K562 (cell line): Measurements from ENCODE around the gene TTC39B. TPM values are rescaled to one million over a fixed set of nuclear protein-coding genes. Genes with fewer than 3 reads are reported as not detected.

Source experiments
- ATAC-seq: fragments of 200-7000 bp; cut with Tn5 transposase; 3 replicates; pipeline ENCODE4 v1.9.1; 2020; ENCODE audit warnings: moderate library complexity
- BruUV-seq: library from RNA; stranded (reverse); fragments of 400-500 nt; replicated peaks from 2 replicates; lab custom pipeline; 2021; lab: Mats Ljungman, UMichigan
- CTCF ChIA-PET: fragments of 300-600 bp; formaldehyde crosslinking; extraction: SDS; loops from one replicate; lab custom pipeline; 2021; ENCODE audit warnings: low intra/inter-chr PET ratio; lab: Yijun Ruan, JAX
- POLR2A ChIA-PET: fragments of 300-600, 350-650 bp; sonication (Branson Sonifier 250); formaldehyde crosslinking; extraction: SDS; loops from one replicate; lab custom pipeline; 2021; ENCODE audit warnings: antibody characterized with exemption, inconsistent platforms; lab: Yijun Ruan, JAX
- DNase-seq, 4 experiments: peaks; one replicate each; pipeline versions ENCODE4 v3.0.0 to v3.0.0-alpha.2; 2011 to 2018; ENCODE audit warnings: low spot score in 3 of 4, mixed read lengths in 3 of 4; ENCODE audit errors: extremely low read depth in 1 of 4
- FAIRE-seq: peaks from 2 replicates; lab custom pipeline; 2011; peaks lifted over from hg19 to GRCh38; lab: Jason Lieb, UNC
- H2AFZ ChIP-seq: 2 replicates; pipeline ENCODE4 v1.6.0; 2011; ENCODE audit warnings: low read depth, low read length, control low read depth, inconsistent platforms
- H3K27ac ChIP-seq: fragments of 200-600 bp; 3 replicates; pipeline ENCODE4 v1.8.0; 2011; ENCODE audit warnings: low read depth, mild to moderate bottlenecking, control low read depth, inconsistent platforms, low read length, moderate library complexity, mixed read lengths; ENCODE audit errors: extremely low read depth
- H3K27me3 ChIP-seq, 2 experiments: fragments of 300-600 bp in 1 of 2; 2 replicates in 1 of 2; 3 replicates in 1 of 2; pipeline versions ENCODE4 v1.6.0 to v1.8.0; 2011; ENCODE audit warnings: inconsistent platforms in 2 of 2, low read length in 2 of 2, mild to moderate bottlenecking in 1 of 2, mixed read lengths in 1 of 2, moderate library complexity in 1 of 2; ENCODE audit not compliant: control insufficient read depth in 2 of 2, insufficient read depth in 2 of 2
- H3K36me3 ChIP-seq: fragments of 300-600 bp; 3 replicates; pipeline ENCODE4 v1.8.0; 2011; ENCODE audit warnings: mild to moderate bottlenecking, low read length, inconsistent platforms; ENCODE audit not compliant: control insufficient read depth, insufficient read depth
- H3K4me1 ChIP-seq, 2 experiments: fragments of 200-600 bp in 1 of 2; replicated peaks in 1 of 2; 2 replicates in 1 of 2; 3 replicates in 1 of 2; pipeline versions ENCODE4 v1.5.1 to v1.8.0; 2011; ENCODE audit warnings: inconsistent platforms in 2 of 2, low read length in 2 of 2, mild to moderate bottlenecking in 1 of 2, mixed read lengths in 1 of 2, moderate library complexity in 1 of 2; ENCODE audit not compliant: control insufficient read depth in 2 of 2, insufficient read depth in 2 of 2
- H3K4me2 ChIP-seq: 2 replicates; pipeline ENCODE4 v1.6.1; 2011; ENCODE audit warnings: low read length, control low read depth, inconsistent platforms, mixed read lengths; ENCODE audit not compliant: insufficient read depth
- H3K4me3 ChIP-seq: fragments of 200-600 bp; sonication (generic), shearing (Covaris generic); 2 replicates; pipeline ENCODE4 v1.5.1; 2016; ENCODE audit warnings: control low read depth, inconsistent platforms
- H3K79me2 ChIP-seq: fragments of 200-600 bp; 3 replicates; pipeline ENCODE4 v1.8.0; 2011; ENCODE audit warnings: low read length, inconsistent platforms; ENCODE audit not compliant: control insufficient read depth, insufficient read depth
- H3K9ac ChIP-seq, 2 experiments: 2 replicates each; pipeline versions ENCODE4 v1.6.0 to v1.6.1; 2011; ENCODE audit warnings: low read depth in 2 of 2, low read length in 2 of 2, control low read depth in 1 of 2, inconsistent platforms in 1 of 2, mild to moderate bottlenecking in 1 of 2, mixed read lengths in 1 of 2; ENCODE audit not compliant: insufficient read depth in 1 of 2
- H3K9me1 ChIP-seq: one replicate; pipeline ENCODE4 v1.6.0; 2011; ENCODE audit warnings: inconsistent platforms, mild to moderate bottlenecking, low read length, moderate library complexity; ENCODE audit not compliant: control insufficient read depth, insufficient read depth
- H3K9me3 ChIP-seq: replicated peaks from 2 replicates; pipeline ENCODE4 v1.5.1; 2011; ENCODE audit warnings: low read depth, low read length, inconsistent platforms; ENCODE audit not compliant: control insufficient read depth, insufficient read depth
- H4K20me1 ChIP-seq: replicated peaks from 2 replicates; pipeline ENCODE4 v1.6.1; 2011; ENCODE audit warnings: low read length, inconsistent platforms, mixed read lengths; ENCODE audit not compliant: control insufficient read depth, insufficient read depth
- BRCA1 ChIP-seq, 2 experiments: fragments of 450-650 bp in 1 of 2; sonication (generic) in 1 of 2; formaldehyde crosslinking in 1 of 2; IDR thresholded peaks; 2 replicates each; pipeline versions ENCODE4 v1.5.0 to v1.6.1; 2017 to 2020; ENCODE audit warnings: mild to moderate bottlenecking in 1 of 2, missing genetic modification reagents in 1 of 2
- PML ChIP-seq: IDR thresholded peaks from 2 replicates; pipeline ENCODE4 v1.6.1; 2012; ENCODE audit warnings: low read length, inconsistent platforms
- SAFB2 ChIP-seq: fragments of 200-400 bp; formaldehyde crosslinking; IDR thresholded peaks from 2 replicates; pipeline ENCODE4 v1.6.1; 2018; ENCODE audit warnings: borderline replicate concordance, low read length, low read depth, moderate library complexity; ENCODE audit not compliant: severe bottlenecking
- TARDBP ChIP-seq: fragments of 450-650 bp; IDR thresholded peaks from 2 replicates; pipeline ENCODE4 v1.6.1; 2016
- TCF7 ChIP-seq: sonication (generic); IDR thresholded peaks from 2 replicates; pipeline ENCODE4 v1.6.1; 2016; ENCODE audit warnings: antibody characterized with exemption, borderline replicate concordance
- ZNF184 ChIP-seq: sonication (generic); formaldehyde crosslinking; IDR thresholded peaks from 2 replicates; pipeline ENCODE4 v1.5.0; 2020; ENCODE audit warnings: missing genetic modification reagents
- ZNF232 ChIP-seq: sonication (generic); formaldehyde crosslinking; IDR thresholded peaks from 2 replicates; pipeline ENCODE4 v1.8.0; 2022; ENCODE audit warnings: mild to moderate bottlenecking, missing genetic modification reagents
- ZNF408 ChIP-seq: fragments of 250-450 bp; sonication (Bioruptor Pico); IDR thresholded peaks from 2 replicates; pipeline ENCODE4 v1.4.0; 2020; ENCODE audit warnings: low read depth, mild to moderate bottlenecking, moderate library complexity
- ZNF696 ChIP-seq: fragments of 250-450 bp; sonication (Bioruptor Pico); conservative IDR thresholded peaks from 2 replicates; pipeline ENCODE4 v1.4.0; 2020; ENCODE audit warnings: mild to moderate bottlenecking, moderate library complexity
- whole genome bisulfite sequencing: fragments of 100-300 bp; shearing (Covaris generic); methylation state at CpG from one replicate; pipeline ENCODE4 v1.1.6; 2016; ENCODE audit warnings: low coverage, mixed read lengths; ENCODE audit not compliant: insufficient coverage; ENCODE audit errors: missing lambda C conversion rate; 5-methylcytosine and 5-hydroxymethylcytosine counted together
- in situ Hi-C: fragments of 300-500 bp; cut with MboI; formaldehyde crosslinking; loops from 4 replicates; pipeline ENCODE4 v1.15.0; 2018; ENCODE audit warnings: inconsistent platforms, mixed read lengths
- intact Hi-C: fragments of 100-400 bp; cut with micrococcal nuclease; formaldehyde crosslinking; loops from 2 replicates; pipeline ENCODE4 v1.14.2; 2022
- polyA plus RNA-seq, 8 experiments: library from polyadenylated mRNA; depleted of rRNA in 4 of 8; stranded (reverse) in 5 of 8; unstranded in 3 of 8; fragments of >200 nt; fragmentation: Nextera tagmentation in 2 of 8; fragmentation: Illumina TruSeq in 1 of 8; extraction: Ambion mirVana in 2 of 8; extraction: Trizol in 1 of 8; gene quantifications; 2 replicates each; pipeline versions ENCODE4 v1.2.1 to v1.2.3, GENCODE V29; 2011 to 2014; ENCODE audit warnings: inconsistent platforms in 1 of 8, missing spikeins in 1 of 8
- total RNA-seq, 7 experiments: library from RNA; depleted of rRNA in 6 of 7; stranded (reverse); fragments of >200 nt in 6 of 7; fragmentation: Illumina TruSeq in 2 of 7; extraction: Trizol in 2 of 7; gene quantifications; 2 replicates each; pipeline versions ENCODE4 v1.2.1 to v1.2.3, GENCODE V29; 2011 to 2021; ENCODE audit warnings: low replicate concordance in 1 of 7
- TF ChIP-seq, protein P1 (sequence below): fragments of 250-450 bp; sonication (Bioruptor Pico); IDR thresholded peaks from 2 replicates; pipeline ENCODE4 v1.5.0; 2020; ENCODE audit warnings: mild to moderate bottlenecking
- TF ChIP-seq, protein P2 (sequence below): fragments of 250-450 bp; sonication (Bioruptor Pico); IDR thresholded peaks from 2 replicates; pipeline ENCODE4 v1.9.0; 2021; ENCODE audit warnings: mild to moderate bottlenecking, inconsistent platforms
- TF ChIP-seq, protein P3 (sequence below): fragments of 450-650 bp; formaldehyde crosslinking; IDR thresholded peaks from 2 replicates; pipeline ENCODE4 v1.4.0; 2020; ENCODE audit warnings: mild to moderate bottlenecking, moderate library complexity

TTC39B gene
- total and polyA plus RNA-seq, 9 of the 15 experiments (the other 6 are each of a cell fraction or from before 2014, with no cell fraction given), result 0.32 to 1.2 (median 0.95) TPM

DNA sequence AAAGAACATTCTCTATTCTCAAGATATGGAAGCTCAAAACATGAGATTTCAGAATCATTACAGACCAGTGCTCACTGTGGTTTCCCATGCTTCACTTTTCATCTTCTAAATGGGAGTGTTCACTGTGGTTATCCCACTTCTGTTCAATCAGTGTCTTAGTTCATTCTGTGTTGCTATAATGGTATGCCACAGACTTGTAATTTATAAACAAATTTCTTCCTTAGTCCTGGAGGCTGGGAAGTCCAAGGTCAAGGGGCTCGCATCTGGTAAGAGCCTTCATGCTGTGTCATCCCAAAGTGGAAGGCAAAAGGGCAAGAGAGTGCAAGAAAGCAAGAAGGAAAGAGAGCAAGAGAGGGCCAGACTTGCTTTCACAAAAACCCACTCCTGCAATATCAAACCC lies 146.3 kb downstream of the TTC39B start:
- Histone ChIP-seq H3K4me2 (no peak overlapping the region), H2AFZ (no peak overlapping the region), H3K36me3 (no peaks in the 10 kb centered on the region), H3K9me1 (no peaks in the 10 kb centered on the region), H3K27ac (no peak overlapping the region), H3K79me2 (no peaks in the 10 kb centered on the region), H3K4me3 (no peak overlapping the region), H3K9me3 (no peaks in the 10 kb centered on the region), H4K20me1 (no peaks in the 10 kb centered on the region), H3K4me1 (no peaks in the 10 kb centered on the region), H3K27me3 (no peaks in the 10 kb centered on the region), H3K9ac (no peak overlapping the region)
- BruUV-seq, result no TSS peak
- no peak for ATAC-seq
- ChIA-PET CTCF (no interaction called here), POLR2A (no interaction called here)
- 20% methylated on average over 1 of the region's 1 CpG for WGBS
- in situ Hi-C loops (no loop called here), intact Hi-C loops (no loop called here)
- TF ChIP-seq, protein P1, sequence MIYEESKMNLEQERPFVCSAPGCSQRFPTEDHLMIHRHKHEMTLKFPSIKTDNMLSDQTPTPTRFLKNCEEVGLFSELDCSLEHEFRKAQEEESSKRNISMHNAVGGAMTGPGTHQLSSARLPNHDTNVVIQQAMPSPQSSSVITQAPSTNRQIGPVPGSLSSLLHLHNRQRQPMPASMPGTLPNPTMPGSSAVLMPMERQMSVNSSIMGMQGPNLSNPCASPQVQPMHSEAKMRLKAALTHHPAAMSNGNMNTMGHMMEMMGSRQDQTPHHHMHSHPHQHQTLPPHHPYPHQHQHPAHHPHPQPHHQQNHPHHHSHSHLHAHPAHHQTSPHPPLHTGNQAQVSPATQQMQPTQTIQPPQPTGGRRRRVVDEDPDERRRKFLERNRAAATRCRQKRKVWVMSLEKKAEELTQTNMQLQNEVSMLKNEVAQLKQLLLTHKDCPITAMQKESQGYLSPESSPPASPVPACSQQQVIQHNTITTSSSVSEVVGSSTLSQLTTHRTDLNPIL (CRISPR knock-in tag), result no peak
- TF ChIP-seq ZNF408 (CRISPR knock-in tag) (no peak), PML (no peak), ZNF696 (CRISPR knock-in tag) (no peak), BRCA1 (IDR thresholded peaks at IDR 0.05) (no peak), BRCA1 (CRISPR knock-in tag; IDR thresholded peaks at IDR 0.05) (no peak), ZNF232 (CRISPR knock-in tag) (no peak), ZNF184 (no peak), SAFB2 (no peak), TCF7 (no peak), TARDBP (no peak)
- TF ChIP-seq, protein P2, sequence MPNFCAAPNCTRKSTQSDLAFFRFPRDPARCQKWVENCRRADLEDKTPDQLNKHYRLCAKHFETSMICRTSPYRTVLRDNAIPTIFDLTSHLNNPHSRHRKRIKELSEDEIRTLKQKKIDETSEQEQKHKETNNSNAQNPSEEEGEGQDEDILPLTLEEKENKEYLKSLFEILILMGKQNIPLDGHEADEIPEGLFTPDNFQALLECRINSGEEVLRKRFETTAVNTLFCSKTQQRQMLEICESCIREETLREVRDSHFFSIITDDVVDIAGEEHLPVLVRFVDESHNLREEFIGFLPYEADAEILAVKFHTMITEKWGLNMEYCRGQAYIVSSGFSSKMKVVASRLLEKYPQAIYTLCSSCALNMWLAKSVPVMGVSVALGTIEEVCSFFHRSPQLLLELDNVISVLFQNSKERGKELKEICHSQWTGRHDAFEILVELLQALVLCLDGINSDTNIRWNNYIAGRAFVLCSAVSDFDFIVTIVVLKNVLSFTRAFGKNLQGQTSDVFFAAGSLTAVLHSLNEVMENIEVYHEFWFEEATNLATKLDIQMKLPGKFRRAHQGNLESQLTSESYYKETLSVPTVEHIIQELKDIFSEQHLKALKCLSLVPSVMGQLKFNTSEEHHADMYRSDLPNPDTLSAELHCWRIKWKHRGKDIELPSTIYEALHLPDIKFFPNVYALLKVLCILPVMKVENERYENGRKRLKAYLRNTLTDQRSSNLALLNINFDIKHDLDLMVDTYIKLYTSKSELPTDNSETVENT, result no peak
- TF ChIP-seq, protein P3, sequence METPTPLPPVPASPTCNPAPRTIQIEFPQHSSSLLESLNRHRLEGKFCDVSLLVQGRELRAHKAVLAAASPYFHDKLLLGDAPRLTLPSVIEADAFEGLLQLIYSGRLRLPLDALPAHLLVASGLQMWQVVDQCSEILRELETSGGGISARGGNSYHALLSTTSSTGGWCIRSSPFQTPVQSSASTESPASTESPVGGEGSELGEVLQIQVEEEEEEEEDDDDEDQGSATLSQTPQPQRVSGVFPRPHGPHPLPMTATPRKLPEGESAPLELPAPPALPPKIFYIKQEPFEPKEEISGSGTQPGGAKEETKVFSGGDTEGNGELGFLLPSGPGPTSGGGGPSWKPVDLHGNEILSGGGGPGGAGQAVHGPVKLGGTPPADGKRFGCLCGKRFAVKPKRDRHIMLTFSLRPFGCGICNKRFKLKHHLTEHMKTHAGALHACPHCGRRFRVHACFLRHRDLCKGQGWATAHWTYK (CRISPR knock-in tag), result no peak
- FAIRE-seq, result no peak
- DNase-seq, result no peak
